Measurements from ENCODE around the gene CNIH1.
"Not testable (repeated sequence)": the region's sequence is repeated elsewhere in the genome, so short reads cannot be mapped to it uniquely, and the experiment has no call there.

CNIH1 gene

GRCh38 chr14:54471641-54472040 is 30.5 kb upstream of the CNIH1 start:
- no peak for TF ChIP-seq TAF1 (IDR thresholded peaks at IDR 0.05; ENCODE audit: low read depth, low read length)
- TF ChIP-seq POLR2AphosphoS5 (IDR thresholded peaks at IDR 0.05; ENCODE audit: low read depth, low read length) = no peak
- TF ChIP-seq SPI1 (IDR thresholded peaks at IDR 0.05; ENCODE audit: low read depth, low read length) = no peak
- no peak for TF ChIP-seq POU2F2 (IDR thresholded peaks at IDR 0.05; ENCODE audit: low read depth, low read length)
- TF ChIP-seq POLR2A (IDR thresholded peaks at IDR 0.05; ENCODE audit: low read depth, low read length) = no peak
- no peak for TF ChIP-seq PAX5 (IDR thresholded peaks at IDR 0.05; ENCODE audit: insufficient read depth, low read length, severe bottlenecking)
- FAIRE-seq (no peak), DNase-seq (ENCODE audit: insufficient read length, low spot score) (no peak)

- FAIRE-seq = no peak
- TF ChIP-seq TAF1 (IDR thresholded peaks at IDR 0.05; ENCODE audit: low read depth, low read length) (no peak), POLR2AphosphoS5 (IDR thresholded peaks at IDR 0.05; ENCODE audit: low read depth, low read length) (no peak), SPI1 (IDR thresholded peaks at IDR 0.05; ENCODE audit: low read depth, low read length) (no peak), POU2F2 (IDR thresholded peaks at IDR 0.05; ENCODE audit: low read depth, low read length) (no peak), PAX5 (IDR thresholded peaks at IDR 0.05; ENCODE audit: insufficient read depth, low read length, severe bottlenecking) (no peak), POLR2A (IDR thresholded peaks at IDR 0.05; ENCODE audit: low read depth, low read length) (no peak)
- no peak for DNase-seq (ENCODE audit: insufficient read length, low spot score)
Measured at GRCh38 chr14:54470701-54471100, 29.5 kb upstream of the CNIH1 start.

- DNase-seq (ENCODE audit: insufficient read length, low spot score) (no peak), FAIRE-seq (no peak)
- TF ChIP-seq POLR2AphosphoS5 (IDR thresholded peaks at IDR 0.05; ENCODE audit: low read depth, low read length) (no peak), POU2F2 (IDR thresholded peaks at IDR 0.05; ENCODE audit: low read depth, low read length) (no peak), PAX5 (IDR thresholded peaks at IDR 0.05; ENCODE audit: insufficient read depth, low read length, severe bottlenecking) (no peak), TAF1 (IDR thresholded peaks at IDR 0.05; ENCODE audit: low read depth, low read length) (no peak), SPI1 (IDR thresholded peaks at IDR 0.05; ENCODE audit: low read depth, low read length) (no peak), POLR2A (IDR thresholded peaks at IDR 0.05; ENCODE audit: low read depth, low read length) (no peak)
Measured at GRCh38 chr14:54467280-54467679, 26.1 kb upstream of the CNIH1 start.

- TF ChIP-seq POLR2AphosphoS5 (IDR thresholded peaks at IDR 0.05; ENCODE audit: low read depth, low read length) (no peak), POU2F2 (IDR thresholded peaks at IDR 0.05; ENCODE audit: low read depth, low read length) (no peak), POLR2A (IDR thresholded peaks at IDR 0.05; ENCODE audit: low read depth, low read length) (no peak), TAF1 (IDR thresholded peaks at IDR 0.05; ENCODE audit: low read depth, low read length) (no peak), PAX5 (IDR thresholded peaks at IDR 0.05; ENCODE audit: insufficient read depth, low read length, severe bottlenecking) (no peak), SPI1 (IDR thresholded peaks at IDR 0.05; ENCODE audit: low read depth, low read length) (no peak)
- FAIRE-seq (no peak), DNase-seq (ENCODE audit: insufficient read length, low spot score) (no peak)
Measured at GRCh38 chr14:54465654-54466053, 24.5 kb upstream of the CNIH1 start.

- no peak for TF ChIP-seq TAF1 (IDR thresholded peaks at IDR 0.05; ENCODE audit: low read depth, low read length)
- TF ChIP-seq POLR2A (IDR thresholded peaks at IDR 0.05; ENCODE audit: low read depth, low read length) = no peak
- no peak for TF ChIP-seq POU2F2 (IDR thresholded peaks at IDR 0.05; ENCODE audit: low read depth, low read length)
- no peak for TF ChIP-seq POLR2AphosphoS5 (IDR thresholded peaks at IDR 0.05; ENCODE audit: low read depth, low read length)
- TF ChIP-seq SPI1 (IDR thresholded peaks at IDR 0.05; ENCODE audit: low read depth, low read length) = no peak
- DNase-seq (ENCODE audit: insufficient read length, low spot score) = no peak
- no peak for FAIRE-seq
Measured at GRCh38 chr14:54462048-54462447, 20.9 kb upstream of the CNIH1 start.

GRCh38 chr14:54459106-54459505 is 17.9 kb upstream of the CNIH1 start:
- no peak for TF ChIP-seq POU2F2 (IDR thresholded peaks at IDR 0.05; ENCODE audit: low read depth, low read length)
- TF ChIP-seq SPI1 (IDR thresholded peaks at IDR 0.05; ENCODE audit: low read depth, low read length) = no peak
- no peak for TF ChIP-seq TAF1 (IDR thresholded peaks at IDR 0.05; ENCODE audit: low read depth, low read length)
- no peak for TF ChIP-seq POLR2AphosphoS5 (IDR thresholded peaks at IDR 0.05; ENCODE audit: low read depth, low read length)
- TF ChIP-seq POLR2A (IDR thresholded peaks at IDR 0.05; ENCODE audit: low read depth, low read length) = no peak
- TF ChIP-seq PAX5 (IDR thresholded peaks at IDR 0.05; ENCODE audit: insufficient read depth, low read length, severe bottlenecking) = no peak
- FAIRE-seq (no peak), DNase-seq (ENCODE audit: insufficient read length, low spot score) (no peak)

- not testable (repeated sequence) for DNase-seq (ENCODE audit: insufficient read length, low spot score); FAIRE-seq
Measured at GRCh38 chr14:54458536-54458935, 17.4 kb upstream of the CNIH1 start.

GRCh38 chr14:54457609-54457996 is 16.4 kb upstream of the CNIH1 start:
- no peak for TF ChIP-seq TAF1 (IDR thresholded peaks at IDR 0.05; ENCODE audit: low read depth, low read length)
- no peak for TF ChIP-seq POLR2A (IDR thresholded peaks at IDR 0.05; ENCODE audit: low read depth, low read length)
- TF ChIP-seq SPI1 (IDR thresholded peaks at IDR 0.05; ENCODE audit: low read depth, low read length) = no peak
- no peak for TF ChIP-seq POLR2AphosphoS5 (IDR thresholded peaks at IDR 0.05; ENCODE audit: low read depth, low read length)
- TF ChIP-seq POU2F2 (IDR thresholded peaks at IDR 0.05; ENCODE audit: low read depth, low read length) = no peak
- DNase-seq (ENCODE audit: insufficient read length, low spot score) (no peak), FAIRE-seq (no peak)

GRCh38 chr14:54456820-54457608 is 15.8 kb upstream of the CNIH1 start:
- DNase-seq (ENCODE audit: insufficient read length, low spot score); FAIRE-seq: not testable (repeated sequence)

GRCh38 chr14:54455363-54455762 is 14.2 kb upstream of the CNIH1 start:
- TF ChIP-seq POLR2A (IDR thresholded peaks at IDR 0.05; ENCODE audit: low read depth, low read length) = no peak
- TF ChIP-seq POU2F2 (IDR thresholded peaks at IDR 0.05; ENCODE audit: low read depth, low read length) = no peak
- TF ChIP-seq PAX5 (IDR thresholded peaks at IDR 0.05; ENCODE audit: insufficient read depth, low read length, severe bottlenecking) = no peak
- TF ChIP-seq POLR2AphosphoS5 (IDR thresholded peaks at IDR 0.05; ENCODE audit: low read depth, low read length) = no peak
- TF ChIP-seq TAF1 (IDR thresholded peaks at IDR 0.05; ENCODE audit: low read depth, low read length) = no peak
- no peak for TF ChIP-seq SPI1 (IDR thresholded peaks at IDR 0.05; ENCODE audit: low read depth, low read length)
- FAIRE-seq (no peak), DNase-seq (ENCODE audit: insufficient read length, low spot score) (no peak)

GRCh38 chr14:54453990-54454389 is 12.8 kb upstream of the CNIH1 start:
- FAIRE-seq = not testable (repeated sequence)

More at GRCh38 chr14:54453990-54454389, 12.8 kb upstream of the CNIH1 start:
- DNase-seq (ENCODE audit: insufficient read length, low spot score) = not testable (repeated sequence)

Data from GM12891 (cell line).